KBM-7 (cell line): ENCODE results near the gene CRISPLD2.

Experiments
- DNase-seq: peaks from one replicate; pipeline ENCODE4 v3.0.0-alpha.2; 2015
- in situ Hi-C: fragments of 300-500 bp; cut with MboI; formaldehyde crosslinking; loops from 2 replicates; pipeline ENCODE4 v1.14.3; 2020; ENCODE audit warnings: low sequenced_read_pairs, low pct_unique_long_range_greater_than_20kb, mixed read lengths

Gene CRISPLD2

DNA sequence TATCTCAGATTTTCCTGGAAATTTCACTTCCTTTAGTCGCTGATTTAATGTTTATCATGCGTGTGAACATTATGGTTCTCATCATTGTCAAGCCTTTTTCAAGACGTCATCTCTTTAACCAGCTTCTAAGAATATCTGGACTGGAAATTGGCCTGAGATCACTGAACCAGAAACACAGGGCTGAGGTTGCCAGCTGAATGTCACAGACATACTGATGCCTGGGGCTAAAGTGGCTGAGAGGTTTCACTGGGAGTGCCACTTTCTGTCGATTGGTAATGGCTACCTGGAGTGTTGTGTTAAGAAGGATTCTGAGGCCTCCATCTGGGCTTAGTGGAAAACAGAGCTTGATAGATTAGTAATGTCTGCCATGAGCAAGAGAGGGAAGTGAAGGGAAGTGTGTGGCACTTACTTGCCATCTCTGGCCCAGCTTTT is 54.2 kb downstream of the CRISPLD2 start:
- in situ Hi-C loops = no loop called here
- DNase-seq = no peak

DNA sequence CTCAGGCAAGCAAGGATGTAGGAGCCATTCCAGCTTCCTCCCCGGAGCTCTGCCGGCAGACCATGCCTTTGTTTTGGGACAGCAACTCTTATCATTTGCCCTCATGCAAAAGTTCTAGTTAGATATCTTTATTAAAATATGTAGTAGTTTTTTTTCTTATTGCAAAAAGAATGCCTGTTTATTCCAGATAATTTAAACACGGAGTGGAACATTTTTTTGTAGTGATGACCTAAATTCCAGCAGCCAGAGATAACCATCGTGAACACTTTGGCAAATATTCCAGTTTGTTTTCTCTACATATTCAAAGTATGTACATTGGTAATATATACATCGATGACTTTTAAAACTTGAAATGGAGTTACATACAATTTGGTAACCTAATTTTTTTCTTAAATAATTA is 54.8 kb downstream of the CRISPLD2 start:
- DNase-seq = no peak
- in situ Hi-C loops = no loop called here

DNA sequence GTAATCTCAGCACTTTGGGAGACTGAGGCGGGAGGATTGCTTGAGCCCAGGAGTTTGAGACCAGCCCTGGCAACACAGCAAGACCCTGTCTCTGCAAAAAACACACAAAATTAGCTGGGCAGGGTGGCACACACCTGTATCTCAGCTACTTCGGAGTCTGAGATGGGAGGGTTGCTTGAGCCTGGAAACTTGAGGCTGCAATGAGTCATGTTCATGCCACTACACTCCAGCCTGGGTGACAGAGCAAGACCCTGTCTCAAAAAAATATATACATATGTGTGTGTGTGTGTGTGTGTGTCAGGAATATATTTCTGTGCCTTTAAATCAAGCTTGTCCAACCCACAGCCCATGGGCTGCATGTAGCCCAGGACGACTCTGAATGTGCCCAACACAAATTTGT is 55.2 kb downstream of the CRISPLD2 start:
- no peak for DNase-seq
- in situ Hi-C loops = no loop called here

DNA sequence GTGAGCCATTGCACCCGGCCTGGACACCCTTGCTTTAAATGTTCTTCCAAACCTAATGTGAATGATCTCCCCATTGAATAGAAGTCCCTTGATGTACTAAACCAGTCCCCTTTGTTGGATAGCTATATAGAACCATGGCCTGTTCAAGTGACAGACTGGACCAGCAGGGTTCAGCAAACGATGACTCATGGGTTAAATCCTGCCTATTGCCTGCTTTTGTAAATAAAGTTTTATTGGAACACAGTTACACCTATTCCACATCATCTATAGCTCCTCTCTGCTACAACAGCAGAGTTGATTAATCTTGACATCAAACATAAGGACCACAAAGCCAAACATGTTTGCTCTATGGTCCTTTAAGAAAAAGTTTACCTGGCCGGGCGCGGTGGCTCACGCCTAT is 56.1 kb downstream of the CRISPLD2 start:
- in situ Hi-C loops = no loop called here
- DNase-seq = no peak

DNA sequence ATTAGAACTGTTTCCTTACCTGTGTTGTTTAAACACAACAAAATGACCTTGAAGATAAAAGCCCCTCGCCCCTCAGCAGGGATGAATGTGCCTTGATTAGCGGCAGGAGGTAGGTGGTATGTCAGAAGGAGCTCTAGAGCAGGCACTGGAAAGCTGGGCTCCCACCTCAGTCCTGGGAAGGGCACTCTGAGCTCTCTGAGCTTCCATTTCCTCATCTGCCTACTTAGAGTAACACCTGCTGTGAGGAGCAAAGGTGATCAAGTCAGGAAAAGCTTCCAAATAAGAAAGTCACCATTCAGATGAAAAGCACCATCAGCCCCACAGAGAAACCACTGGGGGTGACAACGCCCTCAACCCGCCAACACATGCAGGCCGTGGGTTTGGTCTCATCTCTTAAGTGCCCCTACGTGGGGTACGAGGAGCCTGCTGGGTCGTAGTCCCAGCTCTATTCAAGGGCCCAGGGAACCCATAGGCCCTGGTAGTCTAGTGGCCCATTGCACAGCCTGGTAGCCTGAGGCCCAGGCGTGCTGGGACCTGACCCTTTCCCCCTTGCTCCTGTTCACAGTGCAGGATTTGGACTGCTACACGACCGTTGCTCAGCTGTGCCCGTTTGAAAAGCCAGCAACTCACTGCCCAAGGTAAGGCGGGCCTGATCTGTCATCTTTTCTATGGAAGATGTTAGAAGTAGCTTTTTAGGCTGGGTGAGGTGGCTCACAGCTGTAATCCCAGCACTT is 57.3 kb downstream of the CRISPLD2 start:
- no peak for DNase-seq
- in situ Hi-C loops = no loop called here

DNA sequence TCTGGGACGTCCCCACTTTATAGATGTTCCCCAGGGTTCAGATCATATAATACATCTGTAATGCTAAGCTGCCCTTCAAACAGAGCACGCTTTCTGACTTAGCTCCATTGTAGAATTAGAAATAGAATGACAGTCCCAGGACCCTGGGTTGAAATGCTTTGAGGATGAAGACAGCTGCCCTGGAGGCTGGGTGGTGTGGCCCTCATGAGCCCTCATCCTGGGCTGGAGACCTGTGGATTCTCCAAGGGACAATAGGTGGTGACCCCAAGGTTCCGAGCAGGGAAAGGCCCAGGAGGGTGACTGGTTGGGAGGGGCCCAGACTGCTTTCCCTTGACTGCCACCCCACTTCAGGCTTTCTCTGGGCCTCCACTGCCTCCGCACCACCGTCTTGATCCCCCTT is 59.0 kb downstream of the CRISPLD2 start:
- in situ Hi-C loops = no loop called here
- no peak for DNase-seq

DNA sequence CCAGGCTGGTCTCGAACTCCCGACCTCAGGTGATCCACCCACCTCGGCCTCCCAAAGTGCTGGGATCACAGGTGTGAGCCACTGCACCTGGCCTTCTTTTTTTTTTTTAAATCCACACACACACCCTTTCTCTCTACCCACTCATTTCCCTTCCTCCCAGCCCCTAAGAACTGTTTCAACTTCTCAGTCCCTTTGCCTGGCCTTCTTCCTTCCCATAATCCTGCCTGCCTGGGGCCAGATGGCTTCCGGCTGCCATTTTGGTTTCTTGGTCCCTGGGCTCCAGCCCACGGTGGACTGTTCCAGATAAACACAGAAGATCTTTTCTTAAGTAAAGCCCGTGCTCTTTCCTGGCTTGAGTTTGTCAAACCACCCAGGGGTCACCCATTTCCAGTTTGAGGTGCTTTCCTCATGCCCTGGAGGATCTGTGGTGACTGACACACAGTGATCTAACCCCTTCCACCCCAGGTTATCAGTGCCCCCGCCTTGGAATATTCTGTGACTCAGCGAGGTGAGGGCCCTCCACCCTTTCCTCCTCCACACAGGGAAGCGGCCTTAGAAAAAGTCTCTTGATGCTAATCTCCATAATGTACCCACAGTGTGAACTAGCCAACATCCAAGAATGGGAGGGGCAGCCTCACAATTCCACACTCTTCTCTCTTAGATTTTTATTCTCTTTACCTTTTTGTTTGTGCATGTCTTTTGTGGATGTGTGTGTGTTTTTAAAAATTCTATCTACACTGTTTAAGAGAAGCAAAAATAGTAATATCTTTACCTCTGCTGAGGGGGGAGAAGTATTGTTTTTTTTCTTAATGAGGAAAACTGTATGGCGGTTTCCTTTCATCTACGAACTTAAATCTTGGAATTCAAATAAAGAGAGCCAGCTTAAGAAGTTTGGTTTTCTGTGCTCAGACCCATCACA is 60.0 kb downstream of the CRISPLD2 start:
- DNase-seq = no peak
- in situ Hi-C loops = no loop called here

DNA sequence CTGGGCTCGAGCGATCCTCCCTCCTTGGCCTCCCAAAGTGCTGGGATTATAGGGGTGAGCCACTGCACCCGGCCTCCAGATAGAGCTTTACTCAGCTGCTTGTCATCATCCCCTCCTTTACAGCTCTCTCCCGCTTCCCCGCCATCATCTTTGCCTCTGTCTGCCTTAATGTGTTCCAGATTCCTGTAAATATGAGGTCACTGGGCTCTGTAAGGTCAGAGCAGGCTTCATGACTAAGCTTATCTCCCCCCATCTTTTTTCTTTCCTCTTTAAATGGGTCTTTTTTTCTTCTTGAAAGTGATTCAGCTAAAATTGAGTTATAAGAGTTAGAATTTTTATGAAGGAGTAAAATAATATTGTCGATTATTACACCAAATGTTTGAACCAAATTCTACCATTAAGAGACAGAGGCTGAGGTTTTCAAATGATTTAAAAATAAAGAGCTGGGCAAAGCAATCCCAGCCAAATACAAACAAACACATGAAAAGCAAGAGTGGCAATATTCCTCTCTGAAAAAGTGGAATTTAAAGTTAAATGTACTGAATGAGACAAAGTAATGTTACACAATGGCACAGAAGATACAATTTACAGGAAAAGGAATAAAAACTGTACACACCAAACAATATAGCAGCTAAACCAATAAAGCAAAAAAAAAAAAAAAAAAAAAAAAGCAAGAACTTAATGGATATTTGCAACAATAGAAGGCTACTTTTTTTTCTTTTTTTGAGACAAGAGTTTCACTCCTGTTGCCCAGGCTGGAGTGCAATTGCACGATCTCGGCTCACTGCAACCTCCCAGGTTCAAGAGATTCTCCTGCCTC is 62.1 kb downstream of the CRISPLD2 start:
- no peak for DNase-seq
- in situ Hi-C loops = no loop called here

DNA sequence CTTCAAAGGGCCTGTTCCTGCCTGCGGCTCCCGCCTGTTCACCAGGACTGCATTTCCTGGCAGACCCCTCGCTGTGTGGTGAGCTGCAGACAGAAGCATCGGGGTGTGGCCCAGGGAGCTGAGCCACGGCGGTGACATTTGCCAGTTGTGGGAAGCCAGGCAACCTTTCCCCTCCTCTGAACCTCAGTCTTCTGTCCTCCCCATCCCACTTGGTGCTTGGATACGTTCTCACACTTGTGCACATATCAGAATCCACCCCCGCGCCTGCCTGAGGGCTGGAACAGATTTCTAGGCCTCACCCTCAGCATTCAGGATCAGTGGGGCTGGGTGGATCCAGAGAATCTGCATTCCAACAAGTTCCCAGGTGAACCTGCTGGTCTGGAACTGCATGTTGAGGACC is 63.5 kb downstream of the CRISPLD2 start:
- no peak for DNase-seq
- in situ Hi-C loops = no loop called here

DNA sequence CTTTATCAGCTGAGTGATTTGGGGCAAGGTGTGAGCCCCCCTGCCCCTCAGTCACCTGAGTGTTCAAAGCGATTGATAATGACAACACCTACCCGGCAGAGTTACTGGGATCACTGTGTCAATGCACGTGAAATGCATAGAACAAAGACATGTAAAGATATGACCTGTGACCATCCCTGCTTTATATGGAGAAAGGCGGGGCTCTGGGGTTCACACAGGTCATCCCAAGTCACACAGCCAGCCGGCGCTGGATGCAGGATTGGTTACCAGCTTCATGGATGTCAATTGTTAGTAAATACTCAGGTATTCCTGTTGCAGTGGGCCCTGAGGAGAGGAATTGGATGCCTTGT is 64.4 kb downstream of the CRISPLD2 start:
- DNase-seq = no peak
- in situ Hi-C loops = no loop called here

DNA sequence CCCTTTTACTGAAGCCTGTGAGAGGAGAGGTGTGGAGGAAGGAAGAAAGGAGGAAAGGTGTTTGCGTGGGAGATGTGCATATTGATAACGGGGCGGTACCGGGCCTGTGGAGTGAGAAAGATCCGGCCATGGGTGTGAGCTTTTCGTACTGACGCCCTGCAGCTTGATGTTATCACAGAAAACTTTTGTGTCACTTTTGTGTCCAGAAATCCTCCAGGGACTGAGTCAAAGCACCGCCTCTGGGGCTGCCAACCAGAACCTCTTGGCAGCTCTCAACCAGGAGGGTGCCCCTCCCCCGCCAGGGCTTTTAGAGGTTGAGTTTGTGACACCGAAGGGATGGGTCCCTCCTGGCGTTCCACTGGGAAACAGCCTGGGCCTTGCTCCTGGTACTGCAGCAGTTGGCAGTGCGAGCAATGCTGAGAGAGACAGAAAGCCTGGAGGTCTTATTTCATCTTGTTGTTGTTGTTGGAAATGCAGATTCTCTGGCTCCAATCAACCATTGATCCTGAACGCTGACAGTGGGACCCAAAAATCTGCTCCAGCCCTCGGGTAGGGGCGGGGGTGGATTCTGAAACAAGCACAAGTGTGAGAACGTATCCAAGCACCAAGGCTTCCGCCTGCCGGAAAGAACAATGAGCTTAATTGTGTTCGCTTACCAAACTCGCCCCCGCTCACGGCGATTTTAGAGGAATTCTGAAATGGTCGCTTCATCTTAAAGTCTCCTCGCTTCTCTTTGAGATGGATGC is 65.0 kb downstream of the CRISPLD2 start:
- in situ Hi-C loops = no loop called here
- DNase-seq = no peak

DNA sequence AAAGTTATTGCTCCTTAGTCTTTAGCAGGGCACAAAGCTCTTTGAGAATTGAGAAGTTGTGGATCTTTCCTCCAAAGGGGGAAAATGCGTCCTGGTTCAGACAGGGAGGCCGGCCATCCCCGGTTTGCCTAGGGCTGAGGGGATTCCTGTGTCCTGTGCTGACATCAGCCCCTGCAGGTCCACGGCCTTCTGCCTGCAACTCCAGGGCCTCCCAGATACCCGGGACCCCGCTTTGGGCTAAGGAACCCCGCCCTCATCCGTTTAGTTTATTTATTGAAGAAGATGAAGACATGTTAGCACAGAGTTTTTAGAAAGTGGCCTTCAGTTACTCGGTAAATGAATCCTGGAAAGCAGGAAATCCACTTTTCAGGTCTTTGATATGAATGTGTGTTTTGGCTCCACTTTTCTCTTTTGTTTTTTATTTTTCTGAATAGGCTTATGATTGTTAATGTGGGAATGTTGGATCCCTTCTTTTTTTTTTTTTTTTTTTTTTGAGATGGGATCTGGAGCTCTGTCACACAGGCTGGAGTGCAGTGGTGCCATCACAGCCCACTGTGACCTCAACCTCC is 65.6 kb downstream of the CRISPLD2 start:
- in situ Hi-C loops = no loop called here
- no peak for DNase-seq

DNA sequence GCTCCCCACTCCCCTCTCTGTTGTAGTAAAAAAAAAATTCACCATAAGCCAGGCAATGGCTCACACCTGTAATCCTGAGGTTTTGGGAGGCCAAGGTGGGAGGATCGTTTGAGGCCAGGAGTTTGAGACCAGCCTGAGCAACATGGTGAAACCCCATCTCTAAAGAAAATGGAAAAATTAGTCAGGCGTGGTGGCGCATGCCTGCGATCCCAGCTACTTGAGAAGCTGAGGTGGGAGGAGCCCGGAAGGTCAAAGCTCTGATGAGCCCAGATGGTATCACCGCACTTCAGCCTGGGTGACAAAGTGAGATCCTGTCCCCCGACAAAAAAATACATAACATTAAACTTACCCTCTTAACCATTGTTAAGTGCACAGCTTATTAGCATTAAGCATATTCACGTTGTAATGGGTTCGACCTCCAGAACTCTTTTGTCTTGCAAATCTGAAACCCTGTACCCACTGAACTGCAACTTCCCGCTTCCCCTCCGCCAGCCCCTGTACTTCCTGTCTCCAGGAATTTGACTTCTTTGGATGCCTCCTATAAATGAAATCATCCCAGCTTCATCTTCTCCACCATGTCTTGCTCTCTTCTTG is 66.8 kb downstream of the CRISPLD2 start:
- in situ Hi-C loops = no loop called here
- no peak for DNase-seq

DNA sequence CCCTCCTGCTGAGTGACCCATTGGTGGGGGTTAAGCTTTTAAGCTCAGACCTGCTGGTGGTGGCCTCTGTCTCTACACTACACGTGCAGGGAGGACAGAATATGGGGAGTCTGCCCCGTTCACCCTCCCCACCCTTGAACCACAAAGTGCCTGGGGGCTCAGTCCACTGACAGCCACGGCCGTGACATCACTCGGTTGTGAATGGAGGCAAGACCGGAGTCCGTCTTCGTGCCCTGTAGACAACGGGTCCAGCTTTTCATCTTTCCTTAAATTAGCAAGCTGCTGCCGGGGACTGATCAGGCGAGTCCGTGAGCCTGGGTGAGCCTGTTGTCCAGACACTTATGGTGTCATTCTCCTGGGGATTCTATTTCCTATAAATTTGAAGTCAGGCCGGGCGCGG is 67.4 kb downstream of the CRISPLD2 start:
- in situ Hi-C loops = no loop called here
- no peak for DNase-seq

DNA sequence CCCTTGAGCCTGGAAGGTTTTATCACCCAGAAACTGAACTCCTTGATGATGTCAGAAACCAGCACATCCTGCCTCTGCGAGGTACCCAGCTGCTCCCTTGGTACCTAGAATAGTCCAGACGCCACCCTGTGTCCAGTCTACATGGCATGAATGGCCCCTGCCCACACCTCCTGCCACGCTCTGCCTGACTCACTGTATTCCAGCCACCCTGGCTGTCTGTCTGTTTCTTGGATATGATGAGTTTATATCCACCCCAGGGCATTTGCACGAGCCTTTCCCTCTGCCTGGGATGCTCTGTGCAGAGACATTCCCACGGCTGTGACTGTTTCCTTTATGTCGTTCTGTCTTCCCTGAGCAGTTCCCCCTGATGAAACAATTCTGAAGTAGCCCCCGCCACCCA is 68.7 kb downstream of the CRISPLD2 start:
- in situ Hi-C loops = no loop called here
- no peak for DNase-seq

DNA sequence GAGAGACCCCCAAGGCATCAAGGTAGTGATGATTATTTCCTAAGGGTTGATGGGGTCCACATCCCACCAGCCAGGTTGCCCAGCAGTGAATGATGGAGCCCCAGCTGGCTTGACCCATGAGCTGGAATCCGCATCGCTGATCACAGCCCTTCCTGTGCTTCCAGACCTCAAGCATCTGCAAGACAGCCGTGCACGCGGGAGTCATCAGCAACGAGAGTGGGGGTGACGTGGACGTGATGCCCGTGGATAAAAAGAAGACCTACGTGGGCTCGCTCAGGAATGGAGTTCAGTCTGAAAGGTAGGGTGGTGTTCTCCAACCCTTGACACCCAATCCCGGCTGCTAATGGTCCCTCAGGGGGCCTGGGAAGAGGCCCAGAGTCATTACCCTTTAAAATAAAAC is 69.3 kb downstream of the CRISPLD2 start:
- in situ Hi-C loops = no loop called here

DNA sequence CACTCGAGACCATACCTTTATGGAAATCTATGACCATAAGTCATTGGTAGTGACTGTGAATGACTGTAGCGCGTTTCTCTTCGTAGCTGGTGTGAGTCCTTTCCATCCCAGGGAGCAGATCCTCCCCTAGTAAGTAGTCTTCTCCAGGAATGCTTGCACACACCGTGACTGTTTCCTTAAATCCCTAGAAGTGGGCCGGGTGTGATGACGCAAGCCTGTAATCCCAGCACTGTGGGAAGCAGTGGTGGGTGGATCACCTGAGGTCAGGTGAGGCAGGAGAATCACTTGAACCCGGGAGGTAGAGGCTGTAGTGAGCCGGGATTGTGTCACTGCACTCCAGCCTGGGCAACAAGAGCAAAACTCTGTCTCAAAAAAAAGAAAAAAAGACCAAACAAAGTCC is 70.6 kb downstream of the CRISPLD2 start:
- DNase-seq = no peak
- in situ Hi-C loops = no loop called here

More for the DNA sequence above, 69.3 kb downstream of the CRISPLD2 start:
- no peak for DNase-seq

DNA sequence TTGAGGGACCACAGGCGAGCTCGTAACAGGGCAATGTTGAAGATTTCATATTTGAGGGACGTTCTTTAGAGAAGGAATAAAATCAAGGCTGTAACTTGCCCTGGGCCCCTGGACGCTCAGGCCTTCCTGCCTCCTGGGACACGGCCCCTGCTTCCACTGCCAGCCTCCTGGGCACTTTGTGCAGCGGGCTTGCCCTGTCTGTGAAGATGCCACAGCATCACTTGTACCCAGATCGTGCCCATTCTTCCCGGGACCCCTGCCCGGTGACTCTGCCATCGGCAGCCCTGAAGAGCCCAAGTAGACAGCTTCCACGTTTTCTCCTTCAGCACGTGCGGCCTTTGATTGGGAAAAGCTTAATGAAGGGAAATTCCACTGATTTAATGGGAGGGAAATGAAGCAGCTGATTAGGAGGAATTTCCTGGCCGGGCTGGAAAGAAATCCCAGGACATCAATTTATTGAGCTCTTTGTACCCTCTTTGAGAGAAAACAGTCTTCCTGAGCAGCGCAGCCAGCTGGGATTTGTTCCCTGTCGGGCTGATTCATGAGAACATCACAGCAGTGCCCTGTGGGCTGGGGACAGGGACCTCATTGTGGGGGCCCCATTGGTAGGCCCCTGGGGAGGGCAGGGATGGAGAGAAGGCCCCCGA is 71.5 kb downstream of the CRISPLD2 start:
- no peak for DNase-seq
- in situ Hi-C loops = no loop called here
